Cardiac muscle cell (in vitro differentiated cells and primary cell): Measurements from ENCODE around the gene SIGLEC5. TPM values are rescaled to one million over a fixed set of nuclear protein-coding genes. Genes with fewer than 3 reads are reported as not detected.

Experiments used
- DNase-seq, 2 donors: peaks; one replicate each; pipeline versions ENCODE4 v3.0.0 to v3.0.0-alpha.2; 2010 to 2017; ENCODE audit warnings: low read depth in 1 of 2, low spot score in 1 of 2
- H3K27ac ChIP-seq: fragments of 200-600 bp; sonication (generic); 2 replicates; pipeline ENCODE4 v1.5.1; 2016
- H3K27me3 ChIP-seq: fragments of 200-600 bp; sonication (generic); 2 replicates; pipeline ENCODE4 v1.6.0; 2016; ENCODE audit warnings: control low read depth
- H3K36me3 ChIP-seq: fragments of 200-600 bp; sonication (generic); 2 replicates; pipeline ENCODE4 v1.5.1; 2016; ENCODE audit warnings: control low read depth
- H3K4me1 ChIP-seq: fragments of 200-600 bp; sonication (generic); 2 replicates; pipeline ENCODE4 v1.8.1; 2017; ENCODE audit warnings: low read depth, mild to moderate bottlenecking, mixed run types
- H3K4me3 ChIP-seq: fragments of 200-600 bp; sonication (generic); 2 replicates; pipeline ENCODE4 v1.5.1; 2016; ENCODE audit warnings: mild to moderate bottlenecking
- H3K9me3 ChIP-seq: fragments of 200-600 bp; sonication (generic); 2 replicates; pipeline ENCODE4 v1.5.1; 2017; ENCODE audit warnings: low read depth, mild to moderate bottlenecking, control low read depth
- CTCF ChIP-seq: IDR thresholded peaks from 2 replicates; pipeline ENCODE4 v1.5.1; 2012; ENCODE audit warnings: low read depth, mild to moderate bottlenecking, low read length
- polyA plus RNA-seq: library from polyadenylated mRNA; unstranded; fragments of >200 nt; fragmentation: Nextera tagmentation; extraction: Ambion mirVana; gene quantifications from 2 replicates; pipeline ENCODE4 v1.2.1, GENCODE V29; 2016
- total RNA-seq: library from RNA; depleted of rRNA; stranded (reverse); fragments of >200 nt; gene quantifications from 2 replicates; pipeline ENCODE4 v1.2.3, GENCODE V29; 2016

Gene SIGLEC5
- total and polyA plus RNA-seq, 2 experiments from 2014 or later, result not detected

DNA sequence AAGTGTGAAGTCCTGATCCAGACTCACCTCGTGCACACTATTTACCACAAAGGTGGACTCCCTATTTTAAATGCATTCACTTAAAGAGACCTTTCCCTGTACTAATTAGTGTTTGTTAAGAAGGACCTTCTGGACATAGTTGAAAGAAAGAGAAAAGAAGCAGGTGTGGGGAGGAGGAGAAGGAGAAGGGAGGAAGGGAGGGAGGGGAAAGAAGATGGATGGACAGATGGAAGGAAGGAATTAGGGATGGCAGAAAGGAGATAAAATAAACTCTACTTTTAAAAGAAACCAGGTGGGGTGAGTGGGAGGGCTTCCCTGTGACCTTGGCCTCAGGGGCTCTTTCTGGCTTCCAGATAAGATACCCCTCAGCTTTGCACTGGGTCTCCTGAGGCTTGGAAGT lies 37.7 kb downstream of the SIGLEC5 start:
- no peak for TF ChIP-seq CTCF
- DNase-seq, result no peak
- Histone ChIP-seq H3K36me3 (peaks cover 6% of the 10 kb centered on the region), H3K27ac (no peak overlapping the region), H3K9me3 (peaks cover 4% of the 10 kb centered on the region), H3K4me1 (peaks cover 5% of the 10 kb centered on the region), H3K27me3 (no peaks in the 10 kb centered on the region), H3K4me3 (no peak overlapping the region)

GRCh38 chr19:51590441-51590840 lies 39.8 kb downstream of the SIGLEC5 start:
- Histone ChIP-seq H3K9me3 (peaks cover 6% of the 10 kb centered on the region), H3K36me3 (peaks cover 23% of the 10 kb centered on the region), H3K27me3 (no peaks in the 10 kb centered on the region), H3K4me3 (no peak overlapping the region), H3K27ac (no peak overlapping the region), H3K4me1 (peaks cover 5% of the 10 kb centered on the region)
- no peak for TF ChIP-seq CTCF
- DNase-seq, result no peak

DNA sequence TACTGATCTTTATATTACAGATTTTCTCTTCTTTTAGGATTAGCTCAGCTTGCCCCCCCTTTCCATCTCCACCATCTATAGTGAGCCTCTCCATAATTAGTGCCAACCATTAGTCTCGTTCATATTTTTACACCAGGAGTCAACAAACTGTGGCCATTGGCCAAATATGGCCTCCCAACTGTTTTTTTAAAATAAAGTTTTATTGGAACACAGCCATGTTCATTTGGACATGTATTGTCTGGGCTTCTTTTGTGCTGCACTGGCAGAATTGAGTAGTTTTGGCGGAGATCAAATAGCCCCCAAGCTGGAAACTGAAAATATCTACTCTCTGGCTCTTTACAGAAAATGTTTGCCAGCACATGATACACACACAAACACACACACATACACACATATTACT lies 40.7 kb downstream of the SIGLEC5 start:
- no peak overlapping the region for H3K4me3 ChIP-seq
- peaks cover 23% of the 10 kb centered on the region for H3K36me3 ChIP-seq
- H3K9me3 ChIP-seq, result peaks cover 6% of the 10 kb centered on the region
- no peak overlapping the region for H3K27ac ChIP-seq
- no peak for TF ChIP-seq CTCF
- DNase-seq, result no peak
- peaks cover 5% of the 10 kb centered on the region for H3K4me1 ChIP-seq
- no peaks in the 10 kb centered on the region for H3K27me3 ChIP-seq

GRCh38 chr19:51587264-51588191 lies 42.7 kb downstream of the SIGLEC5 start:
- DNase-seq, result no peak
- peaks cover 6% of the 10 kb centered on the region for H3K9me3 ChIP-seq
- H3K4me3 ChIP-seq, result no peak overlapping the region
- TF ChIP-seq CTCF, result no peak
- no peaks in the 10 kb centered on the region for H3K4me1 ChIP-seq
- peaks cover 36% of the 10 kb centered on the region for H3K36me3 ChIP-seq
- no peak overlapping the region for H3K27ac ChIP-seq
- H3K27me3 ChIP-seq, result no peaks in the 10 kb centered on the region

GRCh38 chr19:51586799-51587198 lies 43.4 kb downstream of the SIGLEC5 start:
- peaks cover 39% of the 10 kb centered on the region for H3K36me3 ChIP-seq
- no peak for TF ChIP-seq CTCF
- peaks cover 6% of the 10 kb centered on the region for H3K9me3 ChIP-seq
- no peak overlapping the region for H3K27ac ChIP-seq
- no peak for DNase-seq
- no peaks in the 10 kb centered on the region for H3K27me3 ChIP-seq
- no peaks in the 10 kb centered on the region for H3K4me1 ChIP-seq
- no peak overlapping the region for H3K4me3 ChIP-seq
